HG03039 (cell line): ENCODE measurements around the gene SERINC3.

Source experiments
- ATAC-seq: cut with Tn5 transposase; IDR thresholded peaks from one replicate; pipeline ENCODE4 v1.9.1; 2021; ENCODE audit warnings: mild to moderate bottlenecking, moderate library complexity; ENCODE audit not compliant: unreplicated experiment

SERINC3 gene

GRCh38 chr20:44533928-44534327, 12.1 kb upstream of the SERINC3 start:
- no peak for ATAC-seq

- no peak for ATAC-seq
These were observed 11.1 kb upstream of the SERINC3 start for GRCh38 chr20:44532981-44533331.

GRCh38 chr20:44532259-44532980, 10.6 kb upstream of the SERINC3 start:
- ATAC-seq, result no peak

- ATAC-seq, result no peak
These were observed 6.4 kb upstream of the SERINC3 start for GRCh38 chr20:44528309-44528708.

- ATAC-seq, result no peak
These were observed 5.9 kb upstream of the SERINC3 start for GRCh38 chr20:44527716-44528199.

GRCh38 chr20:44526129-44526528, 4.3 kb upstream of the SERINC3 start:
- ATAC-seq, result no peak

GRCh38 chr20:44523746-44524145, 1.9 kb upstream of the SERINC3 start:
- no peak for ATAC-seq

- no peak for ATAC-seq
These were observed 971 bp upstream of the SERINC3 start for GRCh38 chr20:44522841-44523240.

GRCh38 chr20:44520881-44521280, 989 bp downstream of the SERINC3 start:
- no peak for ATAC-seq

GRCh38 chr20:44518248-44518647, 3.6 kb downstream of the SERINC3 start:
- ATAC-seq, result no peak

- ATAC-seq, result no peak
These were observed 4.4 kb downstream of the SERINC3 start for GRCh38 chr20:44517454-44517853.

- ATAC-seq, result no peak
These were observed 5.4 kb downstream of the SERINC3 start for GRCh38 chr20:44516491-44516890.

- no peak for ATAC-seq
These were observed 8.0 kb downstream of the SERINC3 start for GRCh38 chr20:44513871-44514270.

GRCh38 chr20:44509762-44510161, 12.1 kb downstream of the SERINC3 start:
- ATAC-seq, result no peak

GRCh38 chr20:44504402-44505307, 17.2 kb downstream of the SERINC3 start:
- no peak for ATAC-seq

- ATAC-seq, result no peak
These were observed 18.9 kb downstream of the SERINC3 start for GRCh38 chr20:44502968-44503367.

GRCh38 chr20:44501448-44501847, 20.4 kb downstream of the SERINC3 start:
- no peak for ATAC-seq

- no peak for ATAC-seq
These were observed 21.6 kb downstream of the SERINC3 start for GRCh38 chr20:44500221-44500620.

GRCh38 chr20:44497761-44498160, 24.1 kb downstream of the SERINC3 start:
- no peak for ATAC-seq

- ATAC-seq, result no peak
These were observed 24.9 kb downstream of the SERINC3 start for GRCh38 chr20:44496976-44497375.

GRCh38 chr20:44495802-44496481, 25.9 kb downstream of the SERINC3 start:
- no peak for ATAC-seq
